ENCODE data around the gene ISL2. TPM values are rescaled to one million over a fixed set of nuclear protein-coding genes. Genes with fewer than 3 reads are reported as not detected.

The ISL2 gene
- total and polyA plus RNA-seq, 9 of the 15 experiments (the other 6 are each of a cell fraction or from before 2014, with no cell fraction given): 0.15 to 23.7 (median 4.0) TPM

- no peak for TF ChIP-seq RBM17 (IDR thresholded peaks at IDR 0.05; ENCODE audit: borderline replicate concordance, low read depth, low read length)
- TF ChIP-seq FOXJ2 (tag; IDR thresholded peaks at IDR 0.05): no peak
These were observed 21.9 kb downstream of the ISL2 start (continued) for GRCh38 chr15:76358453-76358852.

GRCh38 chr15:76359152-76359551, 22.6 kb downstream of the ISL2 start:
- no peaks in the 10 kb centered on the region for H3K79me2 ChIP-seq (ENCODE audit: control insufficient read depth, insufficient read depth, low read length)
- H3K9me1 ChIP-seq (ENCODE audit: control insufficient read depth, insufficient read depth, low read length): no peaks in the 10 kb centered on the region
- BruUV-seq (replicated peaks): no TSS peak
- H3K9ac ChIP-seq (ENCODE audit: insufficient read depth in 1 of 2, low read depth in 2 of 2, low read length in 2 of 2): no peak overlapping the region
- CTCF ChIA-PET (ENCODE audit: low intra/inter-chr PET ratio): no interaction called here
- H2AFZ ChIP-seq (ENCODE audit: low read depth, low read length): no peak overlapping the region
- POLR2A ChIA-PET: interaction anchor here (0.7 to 1.6 kb wide), 2 partner anchors 11 to 23 kb away, joined by 3 to 4 read pairs; partner anchors contain the start of gene ISL2
- no peak for DNase-seq (ENCODE audit: extremely low read depth in 1 of 4, low spot score in 3 of 4)
- ATAC-seq: no peak
- H4K20me1 ChIP-seq (replicated peaks; ENCODE audit: control insufficient read depth, insufficient read depth, low read length): no peaks in the 10 kb centered on the region
- no peak for FAIRE-seq
- no peaks in the 10 kb centered on the region for H3K36me3 ChIP-seq (ENCODE audit: control insufficient read depth, insufficient read depth, low read length)
- H3K4me3 ChIP-seq: no peak overlapping the region
- WGBS (ENCODE audit: insufficient coverage, low coverage, missing lambda C conversion rate): 0% methylated on average over 3 of the region's 3 CpGs
- intact Hi-C loops (cut with micrococcal nuclease) (no loop called here), in situ Hi-C loops (cut with MboI) (no loop called here)
- TF ChIP-seq, protein P1, sequence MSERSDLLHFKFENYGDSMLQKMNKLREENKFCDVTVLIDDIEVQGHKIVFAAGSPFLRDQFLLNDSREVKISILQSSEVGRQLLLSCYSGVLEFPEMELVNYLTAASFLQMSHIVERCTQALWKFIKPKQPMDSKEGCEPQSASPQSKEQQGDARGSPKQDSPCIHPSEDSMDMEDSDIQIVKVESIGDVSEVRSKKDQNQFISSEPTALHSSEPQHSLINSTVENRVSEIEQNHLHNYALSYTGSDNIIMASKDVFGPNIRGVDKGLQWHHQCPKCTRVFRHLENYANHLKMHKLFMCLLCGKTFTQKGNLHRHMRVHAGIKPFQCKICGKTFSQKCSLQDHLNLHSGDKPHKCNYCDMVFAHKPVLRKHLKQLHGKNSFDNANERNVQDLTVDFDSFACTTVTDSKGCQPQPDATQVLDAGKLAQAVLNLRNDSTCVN (CRISPR knock-in tag; IDR thresholded peaks at IDR 0.05): no peak
- TF ChIP-seq ZBTB17 (CRISPR knock-in tag; IDR thresholded peaks at IDR 0.05): no peak
- TF ChIP-seq, protein P2, sequence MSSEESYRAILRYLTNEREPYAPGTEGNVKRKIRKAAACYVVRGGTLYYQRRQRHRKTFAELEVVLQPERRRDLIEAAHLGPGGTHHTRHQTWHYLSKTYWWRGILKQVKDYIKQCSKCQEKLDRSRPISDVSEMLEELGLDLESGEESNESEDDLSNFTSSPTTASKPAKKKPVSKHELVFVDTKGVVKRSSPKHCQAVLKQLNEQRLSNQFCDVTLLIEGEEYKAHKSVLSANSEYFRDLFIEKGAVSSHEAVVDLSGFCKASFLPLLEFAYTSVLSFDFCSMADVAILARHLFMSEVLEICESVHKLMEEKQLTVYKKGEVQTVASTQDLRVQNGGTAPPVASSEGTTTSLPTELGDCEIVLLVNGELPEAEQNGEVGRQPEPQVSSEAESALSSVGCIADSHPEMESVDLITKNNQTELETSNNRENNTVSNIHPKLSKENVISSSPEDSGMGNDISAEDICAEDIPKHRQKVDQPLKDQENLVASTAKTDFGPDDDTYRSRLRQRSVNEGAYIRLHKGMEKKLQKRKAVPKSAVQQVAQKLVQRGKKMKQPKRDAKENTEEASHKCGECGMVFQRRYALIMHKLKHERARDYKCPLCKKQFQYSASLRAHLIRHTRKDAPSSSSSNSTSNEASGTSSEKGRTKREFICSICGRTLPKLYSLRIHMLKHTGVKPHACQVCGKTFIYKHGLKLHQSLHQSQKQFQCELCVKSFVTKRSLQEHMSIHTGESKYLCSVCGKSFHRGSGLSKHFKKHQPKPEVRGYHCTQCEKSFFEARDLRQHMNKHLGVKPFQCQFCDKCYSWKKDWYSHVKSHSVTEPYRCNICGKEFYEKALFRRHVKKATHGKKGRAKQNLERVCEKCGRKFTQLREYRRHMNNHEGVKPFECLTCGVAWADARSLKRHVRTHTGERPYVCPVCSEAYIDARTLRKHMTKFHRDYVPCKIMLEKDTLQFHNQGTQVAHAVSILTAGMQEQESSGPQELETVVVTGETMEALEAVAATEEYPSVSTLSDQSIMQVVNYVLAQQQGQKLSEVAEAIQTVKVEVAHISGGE (CRISPR knock-in tag; IDR thresholded peaks at IDR 0.05): no peak
- no peaks in the 10 kb centered on the region for H3K4me1 ChIP-seq (replicated peaks in 1 of 2; ENCODE audit: control insufficient read depth in 2 of 2, insufficient read depth in 2 of 2, low read length in 2 of 2)
- H3K9me3 ChIP-seq (replicated peaks; ENCODE audit: control insufficient read depth, insufficient read depth, low read depth, low read length): no peaks in the 10 kb centered on the region
- no peak overlapping the region for H3K4me2 ChIP-seq (ENCODE audit: insufficient read depth, low read length)
- peaks cover 2 to 16% of the 10 kb centered on the region in 2 experiments; a peak in 3 of 5 replicates for H3K27me3 ChIP-seq (ENCODE audit: control insufficient read depth in 2 of 2, insufficient read depth in 2 of 2, low read length in 2 of 2)
- no peak overlapping the region for H3K27ac ChIP-seq (ENCODE audit: extremely low read depth, low read depth, low read length)
